ENCODE measurements around the gene USP33. TPM values are rescaled to one million over a fixed set of nuclear protein-coding genes. Genes with fewer than 3 reads are reported as not detected.
"Not testable (repeated sequence)": the region's sequence is repeated elsewhere in the genome, so short reads cannot be mapped to it uniquely, and the experiment has no call there.

The USP33 gene
- total RNA-seq, 4 donors from 2014 or later, result 31.1 to 51.8 (median 34.6) TPM

DNA sequence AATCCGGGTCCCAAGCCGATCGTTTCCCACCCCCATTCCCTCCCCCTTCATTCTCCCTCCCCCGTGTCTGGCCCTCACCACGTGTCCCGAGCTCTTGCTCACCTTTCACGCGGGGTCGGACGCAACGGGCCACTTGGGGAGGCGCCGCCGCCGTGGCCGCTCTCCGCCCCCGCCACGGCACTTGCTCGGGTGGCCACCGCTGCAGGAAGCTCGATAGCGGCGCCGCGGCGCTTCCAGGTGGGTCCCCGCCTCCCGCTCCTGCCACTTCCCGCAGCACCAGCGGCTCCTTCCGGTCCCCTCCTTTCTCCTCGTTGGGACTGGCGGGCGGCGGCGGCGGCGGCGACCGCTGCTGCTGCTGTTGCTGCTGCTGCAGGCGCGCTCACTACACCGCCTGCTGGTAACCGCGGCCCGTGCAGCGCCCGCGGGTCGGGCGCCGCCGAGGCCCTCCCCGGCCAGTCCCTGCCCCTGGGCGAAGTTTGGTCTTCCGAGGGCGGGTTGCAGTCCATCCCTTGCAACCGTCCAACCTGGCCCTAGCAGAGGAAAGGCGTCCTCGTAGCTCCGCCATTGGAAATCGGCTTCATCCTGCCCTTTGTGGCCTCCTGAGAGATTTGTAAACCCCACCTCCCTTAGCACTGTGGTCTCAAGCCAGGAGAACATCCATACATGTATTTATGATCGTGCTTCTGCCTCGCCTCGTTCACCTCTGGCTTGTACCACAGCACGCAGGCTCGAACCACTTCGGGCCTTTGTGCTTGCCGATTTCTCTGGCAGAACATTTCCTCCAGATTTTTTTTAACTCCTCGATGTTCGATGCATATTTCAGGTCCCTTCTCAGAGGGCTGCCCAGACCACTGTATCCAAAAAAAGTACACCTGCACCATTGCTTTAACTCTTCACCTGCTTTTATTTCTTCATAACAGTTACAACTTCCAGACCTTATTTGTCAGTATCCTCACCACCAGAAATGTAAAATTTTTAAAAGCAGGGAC lies 76.2 kb downstream of the USP33 start:
- peak; percentile 75 to 81 for ATAC-seq
- peak; percentile 85 to 89 for DNase-seq
- Histone ChIP-seq H3K4me1 (peaks cover 35 to 37% of the 10 kb centered on the region in 2 donors), H3K36me3 (no peaks in the 10 kb centered on the region), H3K4me3 (peak overlapping the region; percentile 87 to 93 (median 88)), H3K27ac (peak overlapping the region; percentile 86 to 99 (median 98)), H3K27me3 (no peaks in the 10 kb centered on the region), H3K9me3 (no peaks in the 10 kb centered on the region)
- TF ChIP-seq POLR2A (IDR thresholded peaks at IDR 0.05), result peak; percentile 56 to 60
- TF ChIP-seq, protein P1, sequence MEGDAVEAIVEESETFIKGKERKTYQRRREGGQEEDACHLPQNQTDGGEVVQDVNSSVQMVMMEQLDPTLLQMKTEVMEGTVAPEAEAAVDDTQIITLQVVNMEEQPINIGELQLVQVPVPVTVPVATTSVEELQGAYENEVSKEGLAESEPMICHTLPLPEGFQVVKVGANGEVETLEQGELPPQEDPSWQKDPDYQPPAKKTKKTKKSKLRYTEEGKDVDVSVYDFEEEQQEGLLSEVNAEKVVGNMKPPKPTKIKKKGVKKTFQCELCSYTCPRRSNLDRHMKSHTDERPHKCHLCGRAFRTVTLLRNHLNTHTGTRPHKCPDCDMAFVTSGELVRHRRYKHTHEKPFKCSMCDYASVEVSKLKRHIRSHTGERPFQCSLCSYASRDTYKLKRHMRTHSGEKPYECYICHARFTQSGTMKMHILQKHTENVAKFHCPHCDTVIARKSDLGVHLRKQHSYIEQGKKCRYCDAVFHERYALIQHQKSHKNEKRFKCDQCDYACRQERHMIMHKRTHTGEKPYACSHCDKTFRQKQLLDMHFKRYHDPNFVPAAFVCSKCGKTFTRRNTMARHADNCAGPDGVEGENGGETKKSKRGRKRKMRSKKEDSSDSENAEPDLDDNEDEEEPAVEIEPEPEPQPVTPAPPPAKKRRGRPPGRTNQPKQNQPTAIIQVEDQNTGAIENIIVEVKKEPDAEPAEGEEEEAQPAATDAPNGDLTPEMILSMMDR (IDR thresholded peaks at IDR 0.05 in 4 of 5, conservative IDR thresholded peaks at IDR 0.05 in 1 of 5), result peak; percentile 84 to 97 (median 95)
- intact Hi-C loops (cut with DNase I; ENCODE audit: low total_unique reads), result loop anchor here (2.0 to 10.0 kb wide), 6 partner anchors 75 to 536 kb away; partner anchors contain the start of genes DNAJB4, PIGK and USP33
- in situ Hi-C loops (cut with MboI; ENCODE audit: low sequenced_read_pairs in 4 of 4), result no loop called here

DNA sequence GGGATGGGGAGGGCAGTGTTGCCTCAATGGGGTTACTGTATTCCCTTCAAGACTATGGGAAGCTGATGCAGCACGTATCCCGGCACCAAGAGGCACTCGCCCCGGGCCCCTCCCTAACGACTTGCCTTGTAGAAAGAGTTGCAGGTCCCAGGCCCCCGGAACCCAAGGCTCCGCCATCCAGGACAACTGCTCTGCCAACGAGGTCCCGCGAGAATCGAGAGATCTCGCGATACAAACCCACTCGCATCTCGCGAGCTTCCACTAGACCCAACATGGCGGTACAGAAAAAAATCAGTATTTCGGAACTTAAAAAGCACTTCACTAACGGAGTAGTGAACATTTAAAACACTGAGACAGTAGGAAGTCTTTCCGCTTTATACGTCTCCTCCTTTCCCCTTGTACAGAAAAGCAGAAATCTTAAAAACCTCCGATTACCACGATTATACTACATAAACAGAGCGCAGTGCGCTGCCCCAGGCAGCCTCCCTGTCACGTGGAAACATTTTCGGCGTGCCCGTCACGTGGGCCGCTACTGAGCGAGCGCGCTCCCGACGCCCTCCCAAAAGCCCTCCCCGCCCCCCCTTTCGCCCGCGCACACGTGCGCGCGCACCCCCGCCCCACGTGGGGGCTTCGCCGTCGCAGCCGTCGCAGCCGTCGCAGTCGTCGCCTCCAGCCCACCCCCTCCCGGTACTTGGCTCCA lies 77.0 kb downstream of the USP33 start, which contains the start of gene ZZZ3:
Gene ZZZ3 (minus strand): TSS at position 199 of the 700 bp plus-strand sequence. CDS start 49,304 bp downstream, outside the sequence.
- peak within 1 kb of the TSS; percentile 87 to 93 (median 88) for H3K4me3 ChIP-seq
- DNase-seq (peak; percentile 82 to 90), ATAC-seq (peak; percentile 86 to 87)
- no peaks in the 10 kb centered on the region for H3K36me3 ChIP-seq
- intact Hi-C loops (cut with DNase I; ENCODE audit: low total_unique reads) (loop anchor here (1.0 to 10.0 kb wide), 7 partner anchors 76 to 535 kb away; partner anchors contain the start of genes DNAJB4, FUBP1, PIGK and USP33), in situ Hi-C loops (cut with MboI; ENCODE audit: low sequenced_read_pairs in 4 of 4) (no loop called here)
- no peaks in the 10 kb centered on the region for H3K27me3 ChIP-seq
- H3K4me1 ChIP-seq, result peaks cover 41 to 46% of the 10 kb centered on the region in 2 donors
- H3K27ac ChIP-seq, result peak within 1 kb of the TSS; percentile 86 to 99 (median 98)
- H3K9me3 ChIP-seq, result no peaks in the 10 kb centered on the region
- peak; percentile 19 to 43 for TF ChIP-seq POLR2A (IDR thresholded peaks at IDR 0.05)
- TF ChIP-seq, protein P1 (IDR thresholded peaks at IDR 0.05 in 4 of 5, conservative IDR thresholded peaks at IDR 0.05 in 1 of 5), result peak in 1 of 5 experiments; percentile 17

DNA sequence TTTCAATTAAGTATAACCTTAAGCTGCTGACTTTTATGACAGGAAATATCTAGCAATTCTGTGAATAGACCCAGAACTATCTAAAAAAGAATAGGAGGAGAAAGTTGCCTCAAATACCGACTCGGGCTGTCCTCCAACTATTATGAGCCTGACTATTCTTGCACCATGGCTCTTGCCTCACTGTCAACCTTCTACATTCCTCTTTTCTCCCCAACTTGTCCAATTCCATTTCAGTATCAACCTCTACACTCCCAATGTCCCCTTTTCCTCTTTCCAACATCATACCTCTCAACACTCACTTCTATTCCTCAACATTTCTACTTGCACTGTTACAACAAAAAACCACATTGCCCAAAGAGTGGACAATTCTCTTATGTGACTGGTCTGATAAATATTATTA lies 79.5 kb downstream of the USP33 start:
- Histone ChIP-seq H3K36me3 (no peaks in the 10 kb centered on the region), H3K4me3 (no peak overlapping the region), H3K27ac (no peak overlapping the region), H3K4me1 (peaks cover 51 to 57% of the 10 kb centered on the region in 2 donors), H3K9me3 (no peaks in the 10 kb centered on the region), H3K27me3 (no peaks in the 10 kb centered on the region)
- in situ Hi-C loops (cut with MboI; ENCODE audit: low sequenced_read_pairs in 4 of 4) (no loop called here), intact Hi-C loops (cut with DNase I; ENCODE audit: low total_unique reads) (loop anchor here (5.0 to 10.0 kb wide), 4 partner anchors 85 to 533 kb away; partner anchors contain the start of gene PIGK)
- no peak for TF ChIP-seq POLR2A (IDR thresholded peaks at IDR 0.05)
- TF ChIP-seq, protein P1 (IDR thresholded peaks at IDR 0.05 in 4 of 5, conservative IDR thresholded peaks at IDR 0.05 in 1 of 5), result no peak
- DNase-seq (no peak), ATAC-seq (no peak)

DNA sequence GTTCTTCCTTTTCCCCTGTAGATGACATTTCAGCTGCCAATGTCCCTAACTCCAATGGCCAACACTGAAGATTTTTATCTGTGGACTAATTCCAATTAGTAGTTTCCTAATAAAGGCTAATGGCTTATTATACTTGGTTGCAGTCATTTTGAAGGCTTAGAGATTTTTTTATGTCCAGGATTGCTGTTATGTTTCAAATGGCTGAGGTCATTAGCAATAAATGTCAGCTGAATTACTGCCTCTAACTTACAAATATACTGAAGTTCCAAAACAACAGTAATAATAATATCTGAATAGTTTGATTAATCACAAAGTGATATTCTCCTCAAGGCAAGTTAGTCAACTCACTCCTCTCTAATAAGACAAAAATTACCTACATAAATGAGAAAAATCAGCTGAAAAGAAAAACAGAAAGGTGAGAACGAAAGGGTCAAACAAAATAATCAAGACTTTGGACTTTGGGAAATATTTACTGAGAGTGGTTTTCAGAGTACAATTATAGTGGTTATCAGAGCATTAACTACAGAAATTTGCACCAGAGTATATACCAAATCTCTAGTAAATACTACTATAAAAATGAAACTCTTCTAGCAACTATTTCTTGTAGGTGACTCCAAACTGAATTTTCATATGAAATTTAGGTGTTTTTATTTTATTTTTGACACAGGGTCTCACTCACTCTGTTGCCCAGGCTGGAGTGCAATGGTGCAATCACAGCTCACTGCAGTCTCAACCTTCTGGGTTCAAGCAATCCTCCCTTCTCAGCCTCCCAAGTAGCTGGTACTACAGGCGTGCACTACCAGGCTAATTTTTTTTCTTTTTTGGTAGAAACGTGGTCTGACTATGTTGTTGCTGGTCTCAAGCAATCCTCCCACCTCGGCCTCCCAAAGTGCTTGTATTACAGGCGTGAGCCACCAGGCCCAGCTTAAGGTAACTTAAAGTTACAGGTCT lies 80.7 kb downstream of the USP33 start:
- no peak for TF ChIP-seq POLR2A (IDR thresholded peaks at IDR 0.05)
- Histone ChIP-seq H3K27ac (no peak overlapping the region), H3K36me3 (no peaks in the 10 kb centered on the region), H3K4me3 (no peak overlapping the region), H3K4me1 (peaks cover 55 to 57% of the 10 kb centered on the region in 2 donors), H3K9me3 (no peaks in the 10 kb centered on the region), H3K27me3 (no peaks in the 10 kb centered on the region)
- intact Hi-C loops (cut with DNase I; ENCODE audit: low total_unique reads), result no loop called here
- DNase-seq (no peak), ATAC-seq (no peak)
- in situ Hi-C loops (cut with MboI; ENCODE audit: low sequenced_read_pairs in 4 of 4), result no loop called here

DNA sequence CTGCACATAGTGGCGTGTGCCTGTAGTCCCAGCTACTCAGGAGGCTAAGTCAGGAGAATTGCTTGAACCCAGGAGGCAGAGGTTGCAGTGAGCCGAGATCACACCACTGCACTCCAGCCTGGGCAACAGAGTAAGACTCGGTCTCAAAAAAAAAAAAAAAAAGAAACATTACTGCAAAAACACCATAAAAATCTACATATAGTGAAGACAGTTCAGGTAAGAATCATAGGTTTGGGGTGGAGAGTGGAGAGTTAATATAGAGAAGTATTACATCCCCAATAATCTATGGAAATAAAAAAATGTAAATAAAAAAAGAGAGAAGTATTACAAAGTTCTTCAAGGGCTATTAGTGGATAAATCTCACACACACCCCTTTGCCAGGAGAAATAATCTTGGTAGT lies 84.8 kb downstream of the USP33 start:
- H3K36me3 ChIP-seq; H3K9me3 ChIP-seq; H3K27me3 ChIP-seq; H3K4me3 ChIP-seq; intact Hi-C loops (cut with DNase I; ENCODE audit: low total_unique reads); DNase-seq; ATAC-seq; in situ Hi-C loops (cut with MboI; ENCODE audit: low sequenced_read_pairs in 4 of 4); H3K27ac ChIP-seq: not testable (repeated sequence)
- H3K4me1 ChIP-seq, result peaks cover 59 to 67% of the 10 kb centered on the region in 2 donors
